ENCODE results near the gene TM9SF3.
"Not testable (repeated sequence)": the region's sequence is repeated elsewhere in the genome, so short reads cannot be mapped to it uniquely, and the experiment has no call there.

The TM9SF3 gene

GRCh38 chr10:96596422-96597407 lies 9.9 kb upstream of the TM9SF3 start:
- DNase-seq = no peak

- no peak for DNase-seq
Measured at GRCh38 chr10:96595741-96596140, 8.9 kb upstream of the TM9SF3 start.

- no peak for DNase-seq
Measured at GRCh38 chr10:96591946-96592345, 5.1 kb upstream of the TM9SF3 start.

- peak; percentile 23 for DNase-seq
Measured at GRCh38 chr10:96588616-96589419, 2.0 kb upstream of the TM9SF3 start.

GRCh38 chr10:96588060-96588554 lies 1.3 kb upstream of the TM9SF3 start:
- DNase-seq = no peak

- DNase-seq = peak; percentile 51
Measured at GRCh38 chr10:96587264-96588059, 650 bp upstream of the TM9SF3 start.

- DNase-seq = peak; percentile 23
Measured at GRCh38 chr10:96585736-96586418, 935 bp downstream of the TM9SF3 start.

GRCh38 chr10:96584474-96584873 lies 2.3 kb downstream of the TM9SF3 start:
- DNase-seq = no peak

GRCh38 chr10:96584035-96584434 lies 2.8 kb downstream of the TM9SF3 start:
- DNase-seq = no peak

GRCh38 chr10:96579133-96579532 lies 7.7 kb downstream of the TM9SF3 start:
- no peak for DNase-seq

- DNase-seq = no peak
Measured at GRCh38 chr10:96578633-96579032, 8.2 kb downstream of the TM9SF3 start.

GRCh38 chr10:96578022-96578421 lies 8.8 kb downstream of the TM9SF3 start:
- DNase-seq = no peak

GRCh38 chr10:96577069-96577468 lies 9.7 kb downstream of the TM9SF3 start:
- DNase-seq = no peak

GRCh38 chr10:96576277-96576980 lies 10.4 kb downstream of the TM9SF3 start:
- no peak for DNase-seq

- not testable (repeated sequence) for DNase-seq
Measured at GRCh38 chr10:96574564-96574963, 12.2 kb downstream of the TM9SF3 start.

GRCh38 chr10:96573036-96573435 lies 13.8 kb downstream of the TM9SF3 start:
- DNase-seq = no peak

GRCh38 chr10:96570983-96571964 lies 15.5 kb downstream of the TM9SF3 start:
- no peak for DNase-seq

GRCh38 chr10:96570511-96570910 lies 16.3 kb downstream of the TM9SF3 start:
- no peak for DNase-seq

- no peak for DNase-seq
Measured at GRCh38 chr10:96568402-96568801, 18.4 kb downstream of the TM9SF3 start.

- no peak for DNase-seq
Measured at GRCh38 chr10:96565774-96566173, 21.0 kb downstream of the TM9SF3 start.
